MCF 10A (cell line): ENCODE data around the gene ARHGAP31. TPM values are rescaled to one million over a fixed set of nuclear protein-coding genes. Genes with fewer than 3 reads are reported as not detected.
"Not testable (repeated sequence)": the region's sequence is repeated elsewhere in the genome, so short reads cannot be mapped to it uniquely, and the experiment has no call there.

ENCODE experiments used
- BruUV-seq: library from RNA; stranded (reverse); fragments of 400-500 nt; replicated peaks from 2 replicates; lab custom pipeline; 2021; lab: Mats Ljungman, UMichigan
- CTCF ChIA-PET: fragments of 300-600 bp; sonication (Branson Sonifier 250); formaldehyde crosslinking; extraction: SDS; loops from one replicate; lab custom pipeline; 2021; ENCODE audit warnings: antibody characterized with exemption, inconsistent platforms; lab: Yijun Ruan, JAX
- POLR2A ChIA-PET: fragments of 300-600, 350-650 bp; sonication (Branson Sonifier 250); formaldehyde crosslinking; extraction: SDS; loops from one replicate; lab custom pipeline; 2020; ENCODE audit warnings: antibody characterized with exemption, inconsistent platforms; lab: Yijun Ruan, JAX
- DNase-seq: peaks from one replicate; pipeline ENCODE4 v3.0.0-alpha.2; 2018; ENCODE audit not compliant: unreplicated experiment
- H3K27ac Mint-ChIP-seq: one replicate; pipeline ENCODE4 v1.8.0; 2022; ENCODE audit warnings: mild to moderate bottlenecking, low read depth, mixed read lengths; ENCODE audit not compliant: unreplicated experiment
- H3K27me3 Mint-ChIP-seq: one replicate; pipeline ENCODE4 v1.8.0; 2022; ENCODE audit warnings: mixed read lengths; ENCODE audit not compliant: insufficient read depth, unreplicated experiment
- H3K36me3 Mint-ChIP-seq: one replicate; pipeline ENCODE4 v1.8.0; 2022; ENCODE audit warnings: mild to moderate bottlenecking, moderate library complexity, mixed read lengths; ENCODE audit not compliant: insufficient read depth, unreplicated experiment
- H3K4me1 Mint-ChIP-seq: one replicate; pipeline ENCODE4 v1.8.0; 2022; ENCODE audit warnings: mixed read lengths; ENCODE audit not compliant: insufficient read depth, unreplicated experiment
- H3K4me3 Mint-ChIP-seq: one replicate; pipeline ENCODE4 v1.8.0; 2022; ENCODE audit warnings: mild to moderate bottlenecking, moderate library complexity, mixed read lengths; ENCODE audit not compliant: unreplicated experiment
- H3K9me3 Mint-ChIP-seq: one replicate; pipeline ENCODE4 v1.8.0; 2022; ENCODE audit warnings: mixed read lengths; ENCODE audit not compliant: unreplicated experiment
- intact Hi-C: fragments of 100-400 bp; cut with micrococcal nuclease; formaldehyde crosslinking; loops from 2 replicates; pipeline ENCODE4 v1.14.1; 2022
- total RNA-seq: library from RNA; stranded (reverse); gene quantifications from 2 replicates; pipeline ENCODE4 v1.2.3, GENCODE V29; 2022
- TF ChIP-seq, protein P1 (sequence below): fragments of 200-600 bp; IDR thresholded peaks from one replicate; pipeline ENCODE4 v1.8.0; 2022; ENCODE audit warnings: antibody characterized with exemption, mild to moderate bottlenecking; ENCODE audit not compliant: unreplicated experiment

Gene ARHGAP31
- total RNA-seq, 1 experiment from 2014 or later = 4.4 TPM

DNA sequence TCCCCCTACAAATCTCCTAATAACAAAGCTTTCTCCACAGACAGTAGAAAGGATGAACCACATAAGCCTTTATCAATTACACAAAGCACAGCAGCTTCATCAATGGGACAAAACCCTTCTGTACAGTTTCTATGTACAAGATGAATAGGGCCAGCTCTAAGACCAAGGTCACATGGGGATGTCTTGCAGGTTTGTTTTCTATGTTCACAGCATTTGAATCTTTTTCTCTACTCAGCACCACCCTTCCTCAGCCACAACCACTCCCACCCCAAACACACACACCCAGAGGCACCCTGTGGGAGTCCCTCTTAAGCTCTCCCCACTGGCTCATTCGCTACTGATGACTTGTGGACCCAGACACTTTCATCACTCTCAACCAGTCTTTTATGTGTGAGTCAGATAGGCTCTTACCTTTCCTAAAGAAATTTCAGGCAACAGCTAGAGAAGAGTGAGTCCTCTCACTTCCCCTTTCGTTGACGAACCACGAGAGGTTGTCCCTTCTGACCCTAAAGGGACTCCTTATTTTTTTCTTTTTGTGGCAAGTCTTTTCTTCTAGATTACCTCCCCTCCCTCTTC, 57.9 kb downstream of the ARHGAP31 start:
- Mint-ChIP-seq H3K4me1 (peaks cover 5% of the 10 kb centered on the region), H3K9me3 (no peaks in the 10 kb centered on the region), H3K36me3 (no peaks in the 10 kb centered on the region), H3K27ac (no peak overlapping the region), H3K27me3 (no peaks in the 10 kb centered on the region), H3K4me3 (no peak overlapping the region)
- ChIA-PET CTCF (interaction anchor here (0.6 to 0.9 kb wide), 2 partner anchors 14 to 66 kb away, joined by 3 read pairs; no protein-coding TSS in a partner anchor), POLR2A (no interaction called here)
- no TSS peak for BruUV-seq
- intact Hi-C loops = no loop called here
- TF ChIP-seq, protein P1, sequence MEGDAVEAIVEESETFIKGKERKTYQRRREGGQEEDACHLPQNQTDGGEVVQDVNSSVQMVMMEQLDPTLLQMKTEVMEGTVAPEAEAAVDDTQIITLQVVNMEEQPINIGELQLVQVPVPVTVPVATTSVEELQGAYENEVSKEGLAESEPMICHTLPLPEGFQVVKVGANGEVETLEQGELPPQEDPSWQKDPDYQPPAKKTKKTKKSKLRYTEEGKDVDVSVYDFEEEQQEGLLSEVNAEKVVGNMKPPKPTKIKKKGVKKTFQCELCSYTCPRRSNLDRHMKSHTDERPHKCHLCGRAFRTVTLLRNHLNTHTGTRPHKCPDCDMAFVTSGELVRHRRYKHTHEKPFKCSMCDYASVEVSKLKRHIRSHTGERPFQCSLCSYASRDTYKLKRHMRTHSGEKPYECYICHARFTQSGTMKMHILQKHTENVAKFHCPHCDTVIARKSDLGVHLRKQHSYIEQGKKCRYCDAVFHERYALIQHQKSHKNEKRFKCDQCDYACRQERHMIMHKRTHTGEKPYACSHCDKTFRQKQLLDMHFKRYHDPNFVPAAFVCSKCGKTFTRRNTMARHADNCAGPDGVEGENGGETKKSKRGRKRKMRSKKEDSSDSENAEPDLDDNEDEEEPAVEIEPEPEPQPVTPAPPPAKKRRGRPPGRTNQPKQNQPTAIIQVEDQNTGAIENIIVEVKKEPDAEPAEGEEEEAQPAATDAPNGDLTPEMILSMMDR = no peak
- no peak for DNase-seq

DNA sequence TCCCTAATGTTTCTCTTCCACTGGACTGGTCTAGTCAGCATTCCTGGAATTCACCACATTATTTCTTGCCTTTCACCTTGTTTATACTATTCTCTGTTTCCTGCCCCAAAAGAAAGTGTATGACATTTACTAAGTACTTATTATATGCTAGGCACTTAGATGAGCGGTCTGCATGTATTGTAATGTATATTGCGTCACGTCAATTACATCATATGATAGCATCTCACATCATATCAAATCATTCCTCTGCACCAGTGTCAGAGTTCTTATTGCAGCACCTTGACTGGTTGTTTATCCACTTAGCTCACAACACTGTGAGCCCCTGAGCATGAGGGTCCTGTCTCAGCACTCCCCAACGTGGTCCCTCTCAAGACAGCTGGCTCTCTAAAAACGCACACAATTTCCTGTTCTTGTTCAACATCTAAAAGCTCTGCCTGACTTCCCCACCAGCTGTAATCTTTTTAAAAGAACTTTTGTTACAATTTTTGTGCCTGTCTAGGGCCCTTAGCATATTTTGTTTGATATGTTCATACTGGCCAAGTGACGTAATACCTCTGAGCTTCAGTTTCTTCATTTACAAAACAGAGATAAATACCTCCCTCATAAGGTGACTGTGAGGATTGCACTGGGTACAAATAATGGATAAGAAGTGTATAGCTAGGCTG, 58.8 kb downstream of the ARHGAP31 start:
- Mint-ChIP-seq H3K9me3 (no peaks in the 10 kb centered on the region), H3K27ac (no peak overlapping the region), H3K27me3 (no peaks in the 10 kb centered on the region), H3K4me1 (peaks cover 5% of the 10 kb centered on the region), H3K4me3 (no peak overlapping the region), H3K36me3 (no peaks in the 10 kb centered on the region)
- BruUV-seq = no TSS peak
- DNase-seq = peak; percentile 58
- TF ChIP-seq, protein P1 = peak; percentile 28
- POLR2A ChIA-PET = interaction anchor here (0.6 to 0.9 kb wide), 3 partner anchors 21 to 167 kb away, joined by 3 read pairs; no protein-coding TSS in a partner anchor
- intact Hi-C loops = loop anchor here (1.0 kb wide), 1 partner anchor 78 kb away; no protein-coding TSS in a partner anchor
- CTCF ChIA-PET = interaction anchor here (0.5 to 1.3 kb wide), 4 partner anchors 60 to 1034 kb away, joined by 3 to 4 read pairs (median 3); no protein-coding TSS in a partner anchor

DNA sequence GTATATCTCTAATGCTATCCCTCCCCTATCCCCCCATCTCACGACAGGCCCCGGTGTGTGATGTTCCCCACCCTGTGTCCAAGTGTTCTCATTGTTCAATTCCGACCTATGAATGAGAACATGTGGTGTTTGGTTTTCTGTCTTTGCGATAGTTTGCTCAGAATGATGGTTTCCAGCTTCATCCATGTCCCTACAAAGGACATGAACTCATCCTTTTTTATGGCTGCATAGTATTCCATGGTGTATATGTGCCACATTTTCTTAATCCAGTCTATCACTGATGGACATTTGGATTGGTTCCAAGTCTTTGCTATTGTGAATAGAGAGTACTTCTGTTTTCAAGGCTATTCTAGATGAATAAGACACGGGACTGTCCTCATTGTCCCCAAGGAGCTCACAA, 61.4 kb downstream of the ARHGAP31 start:
- H3K4me1 Mint-ChIP-seq, H3K9me3 Mint-ChIP-seq, H3K36me3 Mint-ChIP-seq, DNase-seq, intact Hi-C loops, H3K27ac Mint-ChIP-seq, H3K27me3 Mint-ChIP-seq, BruUV-seq, H3K4me3 Mint-ChIP-seq: not testable (repeated sequence)
- ChIA-PET POLR2A (interaction anchor here (0.7 kb wide), 1 partner anchor 388 kb away, joined by 3 read pairs; no protein-coding TSS in a partner anchor), CTCF (interaction anchor here (0.6 to 1.5 kb wide), 2 partner anchors 10 to 63 kb away, joined by 3 to 4 read pairs; no protein-coding TSS in a partner anchor)

DNA sequence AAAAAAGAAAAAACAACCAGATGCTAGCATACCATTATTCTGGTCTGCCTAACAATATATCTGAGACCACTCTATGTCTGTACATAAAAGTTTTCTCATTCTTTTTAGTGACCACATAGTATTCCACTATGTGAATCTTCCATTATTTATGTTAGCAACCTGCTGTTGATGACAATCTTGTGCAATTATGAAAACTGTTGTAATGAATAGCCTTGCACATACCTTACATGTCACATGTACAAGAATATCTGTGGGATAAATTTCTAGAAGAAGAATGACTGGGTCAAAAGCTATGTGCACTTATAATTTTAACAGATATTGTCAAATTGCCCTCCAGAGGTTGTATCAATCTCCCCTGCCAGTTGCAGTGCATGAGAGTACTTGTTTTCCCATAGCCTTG, 62.5 kb downstream of the ARHGAP31 start:
- Mint-ChIP-seq H3K27ac (no peak overlapping the region), H3K27me3 (no peaks in the 10 kb centered on the region), H3K4me1 (peaks cover 5% of the 10 kb centered on the region), H3K36me3 (no peaks in the 10 kb centered on the region), H3K9me3 (no peaks in the 10 kb centered on the region), H3K4me3 (no peak overlapping the region)
- intact Hi-C loops = no loop called here
- BruUV-seq = no TSS peak
- ChIA-PET CTCF (interaction anchor here (0.6 to 0.7 kb wide), 2 partner anchors 27 to 46 kb away, joined by 3 read pairs; no protein-coding TSS in a partner anchor), POLR2A (no interaction called here)
- DNase-seq = no peak
- TF ChIP-seq, protein P1 = no peak
